HEK293 (cell line): ENCODE results near the gene IL17F.

Experiments used
- CTCF ChIA-PET: fragments of 350-600 bp; formaldehyde crosslinking; extraction: SDS; loops from one replicate; lab custom pipeline; 2021; ENCODE audit warnings: antibody characterized with exemption; lab: Yijun Ruan, JAX
- POLR2A ChIA-PET: fragments of 300-600 bp; formaldehyde crosslinking; extraction: SDS; loops from one replicate; lab custom pipeline; 2020; ENCODE audit warnings: antibody characterized with exemption, inconsistent platforms; lab: Yijun Ruan, JAX
- H3K27ac ChIP-seq: fragments of 200-500 bp; sonication (Bioruptor generic); 2 replicates; pipeline ENCODE4 v1.5.1; 2014; ENCODE audit warnings: low read depth, low read length, control low read depth, inconsistent platforms; ENCODE audit errors: extremely low read depth
- H3K36me3 ChIP-seq, 2 experiments: fragments of 200-500 bp in 1 of 2; sonication (Bioruptor generic) in 1 of 2; 1 replicate in 1 of 2; 2 replicates in 1 of 2; pipeline ENCODE4 v1.5.1; 2014 to 2017; ENCODE audit warnings: inconsistent platforms in 2 of 2, low read length in 2 of 2; ENCODE audit not compliant: control insufficient read depth in 2 of 2, insufficient read depth in 1 of 2
- H3K4me1 ChIP-seq: fragments of 200-500 bp; sonication (Bioruptor generic); 2 replicates; pipeline ENCODE4 v1.5.1; 2014; ENCODE audit warnings: mild to moderate bottlenecking, low read length, inconsistent platforms; ENCODE audit not compliant: control insufficient read depth, insufficient read depth
- H3K4me3 ChIP-seq: 2 replicates; pipeline ENCODE4 v1.5.1; 2011; ENCODE audit warnings: low read depth, mild to moderate bottlenecking, control low read depth, low read length, moderate library complexity
- H3K9me3 ChIP-seq: fragments of 200-500 bp; sonication (Bioruptor generic); 2 replicates; pipeline ENCODE4 v1.5.1; 2014; ENCODE audit warnings: low read depth, low read length, inconsistent platforms; ENCODE audit not compliant: control insufficient read depth, insufficient read depth
- BCL11A ChIP-seq: fragments of 450-650 bp; formaldehyde crosslinking; IDR thresholded peaks from 2 replicates; pipeline ENCODE4 v1.5.1; 2016; ENCODE audit warnings: low read depth, missing biosample characterization, missing genetic modification characterization
- HOXC10 ChIP-seq: sonication (generic); formaldehyde crosslinking; IDR thresholded peaks from 2 replicates; pipeline ENCODE4 v1.8.1; 2023; ENCODE audit warnings: mild to moderate bottlenecking, missing genetic modification reagents
- HOXD13 ChIP-seq: sonication (generic); formaldehyde crosslinking; IDR thresholded peaks from 2 replicates; pipeline ENCODE4 v1.8.0; 2022; ENCODE audit warnings: missing genetic modification reagents, borderline replicate concordance
- PRDM1 ChIP-seq: fragments of 450-650 bp; formaldehyde crosslinking; IDR thresholded peaks from 2 replicates; pipeline ENCODE4; 2016; ENCODE audit warnings: missing biosample characterization, missing genetic modification characterization
- TCF7L2 ChIP-seq: IDR thresholded peaks from 2 replicates; pipeline ENCODE4 v1.6.1; 2011; ENCODE audit warnings: low read depth, mild to moderate bottlenecking, inconsistent platforms, low read length, moderate library complexity, borderline replicate concordance
- ZBTB20 ChIP-seq: fragments of 450-650 bp; formaldehyde crosslinking; IDR thresholded peaks from 2 replicates; pipeline ENCODE4 v1.5.1; 2016; ENCODE audit warnings: missing biosample characterization, missing genetic modification characterization
- ZFP37 ChIP-seq: fragments of 450-650 bp; formaldehyde crosslinking; IDR thresholded peaks from 2 replicates; pipeline ENCODE4 v1.5.1; 2016; ENCODE audit warnings: missing biosample characterization, missing genetic modification characterization
- ZFP69B ChIP-seq: fragments of 450-650 bp; formaldehyde crosslinking; IDR thresholded peaks from 2 replicates; pipeline ENCODE4 v1.5.1; 2016; ENCODE audit warnings: missing biosample characterization, missing genetic modification characterization
- ZNF132 ChIP-seq: fragments of 450-650 bp; formaldehyde crosslinking; IDR thresholded peaks from 2 replicates; pipeline ENCODE4 v1.5.1; 2017; ENCODE audit warnings: missing biosample characterization, missing genetic modification characterization, borderline replicate concordance
- ZNF202 ChIP-seq: fragments of 450-650 bp; formaldehyde crosslinking; IDR thresholded peaks from 2 replicates; pipeline ENCODE4 v1.5.1; 2016; ENCODE audit warnings: missing biosample characterization, missing genetic modification characterization, borderline replicate concordance
- ZNF211 ChIP-seq: fragments of 450-650 bp; formaldehyde crosslinking; IDR thresholded peaks from 2 replicates; pipeline ENCODE4 v1.5.1; 2016; ENCODE audit warnings: low read depth, missing biosample characterization, missing genetic modification characterization
- ZNF214 ChIP-seq: fragments of 450-650 bp; formaldehyde crosslinking; IDR thresholded peaks from 2 replicates; pipeline ENCODE4 v1.5.1; 2017; ENCODE audit warnings: missing biosample characterization, mild to moderate bottlenecking, missing genetic modification characterization, borderline replicate concordance
- ZNF221 ChIP-seq: fragments of 450-650 bp; formaldehyde crosslinking; IDR thresholded peaks from 2 replicates; pipeline ENCODE4 v1.5.1; 2017; ENCODE audit warnings: missing biosample characterization, missing genetic modification characterization, borderline replicate concordance
- ZNF248 ChIP-seq: fragments of 450-650 bp; formaldehyde crosslinking; IDR thresholded peaks from 2 replicates; pipeline ENCODE4 v1.5.1; 2017; ENCODE audit warnings: missing biosample characterization, missing genetic modification characterization
- ZNF350 ChIP-seq: fragments of 450-650 bp; formaldehyde crosslinking; IDR thresholded peaks from 2 replicates; pipeline ENCODE4 v1.5.0; 2017; ENCODE audit warnings: missing biosample characterization, mild to moderate bottlenecking, missing genetic modification characterization
- ZNF366 ChIP-seq: fragments of 450-650 bp; formaldehyde crosslinking; conservative IDR thresholded peaks from 2 replicates; pipeline ENCODE4 v1.5.1; 2016; ENCODE audit warnings: missing biosample characterization, missing genetic modification characterization
- ZNF416 ChIP-seq: fragments of 450-650 bp; formaldehyde crosslinking; IDR thresholded peaks from 2 replicates; pipeline ENCODE4 v1.5.1; 2016; ENCODE audit warnings: missing biosample characterization, missing genetic modification characterization
- ZNF423 ChIP-seq: fragments of 450-650 bp; formaldehyde crosslinking; IDR thresholded peaks from 2 replicates; pipeline ENCODE4 v1.5.1; 2016; ENCODE audit warnings: missing biosample characterization, missing genetic modification characterization
- ZNF433 ChIP-seq: fragments of 450-650 bp; formaldehyde crosslinking; IDR thresholded peaks from 2 replicates; pipeline ENCODE4 v1.5.1; 2016; ENCODE audit warnings: missing biosample characterization, missing genetic modification characterization, low read depth
- ZNF48 ChIP-seq: fragments of 450-650 bp; formaldehyde crosslinking; IDR thresholded peaks from 2 replicates; pipeline ENCODE4 v1.5.1; 2016; ENCODE audit warnings: missing biosample characterization, missing genetic modification characterization
- ZNF768 ChIP-seq: fragments of 450-650 bp; formaldehyde crosslinking; IDR thresholded peaks from 2 replicates; pipeline ENCODE4 v1.5.1; 2018; ENCODE audit warnings: missing biosample characterization, mild to moderate bottlenecking, missing genetic modification characterization
- ZNF837 ChIP-seq: fragments of 450-650 bp; formaldehyde crosslinking; IDR thresholded peaks from 2 replicates; pipeline ENCODE4 v1.5.1; 2016; ENCODE audit warnings: missing biosample characterization, missing genetic modification characterization
- ZNF843 ChIP-seq: fragments of 450-650 bp; formaldehyde crosslinking; IDR thresholded peaks from 2 replicates; pipeline ENCODE4 v1.5.1; 2016; ENCODE audit warnings: missing biosample characterization, missing genetic modification characterization
- TF ChIP-seq, protein P1 (sequence below): fragments of 450-650 bp; formaldehyde crosslinking; IDR thresholded peaks from 2 replicates; pipeline ENCODE4 v1.5.1; 2016; ENCODE audit warnings: missing biosample characterization, missing genetic modification characterization, borderline replicate concordance
- TF ChIP-seq, protein P2 (sequence below): sonication (generic); formaldehyde crosslinking; IDR thresholded peaks from 2 replicates; pipeline ENCODE4 v1.8.1; 2022; ENCODE audit warnings: mild to moderate bottlenecking, moderate library complexity, missing genetic modification reagents

IL17F gene

DNA sequence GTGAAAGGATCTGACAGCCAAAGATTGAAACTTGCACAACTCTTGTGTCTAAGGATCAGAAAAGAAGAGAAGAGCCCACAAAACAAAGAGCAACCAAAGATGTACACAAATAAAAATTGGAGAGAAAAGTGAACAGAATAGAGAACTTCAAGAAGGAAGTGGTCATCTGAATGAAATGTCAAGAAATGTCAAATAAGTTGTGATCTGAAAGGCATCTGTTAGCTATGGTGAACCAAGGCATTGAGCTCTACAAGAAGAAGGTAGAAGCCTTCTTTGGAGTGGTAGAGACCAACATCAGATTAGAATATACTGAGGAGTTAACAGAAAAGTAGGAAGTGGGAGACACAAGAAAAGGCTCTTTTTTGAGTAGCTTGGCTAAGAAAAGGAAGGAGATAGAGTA, 28.5 kb downstream of the IL17F start (continued):
- TF ChIP-seq ZNF221 (tag by site-specific recombination): no peak
- no peak for TF ChIP-seq ZNF48 (tag by site-specific recombination)
- TF ChIP-seq ZNF350 (tag by site-specific recombination): no peak
- TF ChIP-seq ZNF202 (tag by site-specific recombination): no peak
- TF ChIP-seq ZFP37 (tag by site-specific recombination): no peak
- TF ChIP-seq ZNF433 (tag by site-specific recombination): no peak
- TF ChIP-seq, all 188 proteins: peak for 0

DNA sequence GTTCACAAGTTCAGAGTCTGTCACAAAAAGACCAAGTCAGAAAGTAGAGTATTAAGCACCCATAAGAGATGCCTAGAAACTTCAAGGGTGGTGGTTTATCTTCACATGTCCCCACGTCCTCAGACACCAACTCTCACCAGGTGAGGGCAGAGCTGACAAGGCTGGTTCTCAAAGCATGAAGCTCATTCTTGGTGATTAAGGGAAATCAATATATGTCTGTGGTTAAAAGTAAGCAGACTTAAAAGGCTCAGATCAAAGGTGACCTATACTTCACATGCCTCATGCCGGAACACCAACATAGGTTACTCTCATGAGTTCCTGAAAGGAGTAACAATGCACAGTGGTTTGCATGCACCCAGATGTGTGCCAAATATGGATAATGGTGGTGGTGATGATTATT, 31.2 kb downstream of the IL17F start:
- TF ChIP-seq, protein P1, sequence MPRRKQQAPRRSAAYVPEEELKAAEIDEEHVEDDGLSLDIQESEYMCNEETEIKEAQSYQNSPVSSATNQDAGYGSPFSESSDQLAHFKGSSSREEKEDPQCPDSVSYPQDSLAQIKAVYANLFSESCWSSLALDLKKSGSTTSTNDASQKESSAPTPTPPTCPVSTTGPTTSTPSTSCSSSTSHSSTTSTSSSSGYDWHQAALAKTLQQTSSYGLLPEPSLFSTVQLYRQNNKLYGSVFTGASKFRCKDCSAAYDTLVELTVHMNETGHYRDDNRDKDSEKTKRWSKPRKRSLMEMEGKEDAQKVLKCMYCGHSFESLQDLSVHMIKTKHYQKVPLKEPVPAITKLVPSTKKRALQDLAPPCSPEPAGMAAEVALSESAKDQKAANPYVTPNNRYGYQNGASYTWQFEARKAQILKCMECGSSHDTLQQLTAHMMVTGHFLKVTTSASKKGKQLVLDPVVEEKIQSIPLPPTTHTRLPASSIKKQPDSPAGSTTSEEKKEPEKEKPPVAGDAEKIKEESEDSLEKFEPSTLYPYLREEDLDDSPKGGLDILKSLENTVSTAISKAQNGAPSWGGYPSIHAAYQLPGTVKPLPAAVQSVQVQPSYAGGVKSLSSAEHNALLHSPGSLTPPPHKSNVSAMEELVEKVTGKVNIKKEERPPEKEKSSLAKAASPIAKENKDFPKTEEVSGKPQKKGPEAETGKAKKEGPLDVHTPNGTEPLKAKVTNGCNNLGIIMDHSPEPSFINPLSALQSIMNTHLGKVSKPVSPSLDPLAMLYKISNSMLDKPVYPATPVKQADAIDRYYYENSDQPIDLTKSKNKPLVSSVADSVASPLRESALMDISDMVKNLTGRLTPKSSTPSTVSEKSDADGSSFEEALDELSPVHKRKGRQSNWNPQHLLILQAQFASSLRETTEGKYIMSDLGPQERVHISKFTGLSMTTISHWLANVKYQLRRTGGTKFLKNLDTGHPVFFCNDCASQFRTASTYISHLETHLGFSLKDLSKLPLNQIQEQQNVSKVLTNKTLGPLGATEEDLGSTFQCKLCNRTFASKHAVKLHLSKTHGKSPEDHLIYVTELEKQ (tag by site-specific recombination): no peak
- TF ChIP-seq ZNF132 (tag by site-specific recombination) (no peak), HOXC10 (CRISPR knock-in tag) (no peak), ZFP69B (tag by site-specific recombination) (no peak), ZNF211 (no peak), ZNF768 (tag by site-specific recombination) (no peak), ZNF214 (tag by site-specific recombination) (no peak), ZNF248 (no peak), ZNF843 (tag by site-specific recombination) (no peak), ZNF837 (no peak), BCL11A (no peak), TCF7L2 (no peak), PRDM1 (tag by site-specific recombination) (no peak), ZNF423 (tag by site-specific recombination) (no peak)
- TF ChIP-seq, protein P2, sequence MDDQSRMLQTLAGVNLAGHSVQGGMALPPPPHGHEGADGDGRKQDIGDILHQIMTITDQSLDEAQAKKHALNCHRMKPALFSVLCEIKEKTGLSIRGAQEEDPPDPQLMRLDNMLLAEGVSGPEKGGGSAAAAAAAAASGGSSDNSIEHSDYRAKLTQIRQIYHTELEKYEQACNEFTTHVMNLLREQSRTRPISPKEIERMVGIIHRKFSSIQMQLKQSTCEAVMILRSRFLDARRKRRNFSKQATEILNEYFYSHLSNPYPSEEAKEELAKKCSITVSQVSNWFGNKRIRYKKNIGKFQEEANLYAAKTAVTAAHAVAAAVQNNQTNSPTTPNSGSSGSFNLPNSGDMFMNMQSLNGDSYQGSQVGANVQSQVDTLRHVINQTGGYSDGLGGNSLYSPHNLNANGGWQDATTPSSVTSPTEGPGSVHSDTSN: no peak
- Histone ChIP-seq H3K4me3 (no peak overlapping the region), H3K4me1 (no peaks in the 10 kb centered on the region), H3K27ac (no peak overlapping the region), H3K9me3 (no peaks in the 10 kb centered on the region), H3K36me3 (no peaks in the 10 kb centered on the region)
- CTCF ChIA-PET: interaction anchor here (1.1 to 2.4 kb wide), 3 partner anchors 21 to 50 kb away, joined by 6 to 10 read pairs (median 6); no protein-coding TSS in a partner anchor
- POLR2A ChIA-PET: no interaction called here

DNA sequence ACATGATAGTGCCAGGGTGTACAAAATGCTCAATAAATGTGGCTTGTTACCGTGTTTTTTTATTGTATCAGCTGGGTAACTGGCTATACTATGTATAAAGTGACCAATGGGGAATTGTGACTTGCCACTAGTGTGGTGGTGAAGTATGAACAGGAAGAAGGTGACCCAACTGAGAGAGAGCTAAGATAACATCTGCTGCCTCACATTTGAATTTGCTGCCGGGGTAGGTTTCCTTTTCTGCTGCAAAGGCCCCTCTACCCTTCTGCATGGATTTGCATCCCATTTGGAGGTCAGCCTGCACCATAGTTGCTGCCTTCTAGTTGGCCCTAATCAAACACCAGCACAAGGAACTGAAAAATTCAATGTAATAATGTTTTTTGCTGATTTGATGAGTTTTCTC, 34.1 kb downstream of the IL17F start:
- Histone ChIP-seq H3K36me3 (no peaks in the 10 kb centered on the region), H3K27ac (no peak overlapping the region), H3K4me1 (no peaks in the 10 kb centered on the region), H3K9me3 (no peaks in the 10 kb centered on the region), H3K4me3 (no peak overlapping the region)
- CTCF ChIA-PET: interaction anchor here (0.6 kb wide), 1 partner anchor 773 kb away, joined by 5 read pairs; no protein-coding TSS in a partner anchor
- TF ChIP-seq, protein P2: no peak
- TF ChIP-seq ZNF221 (tag by site-specific recombination) (no peak), ZBTB20 (tag by site-specific recombination) (no peak), ZNF366 (tag by site-specific recombination) (no peak), ZNF416 (no peak), HOXD13 (CRISPR knock-in tag) (no peak)
- POLR2A ChIA-PET: no interaction called here
